LNCaP clone FGC (cell line): ENCODE results near the gene SLC7A6.

Experiments used
- DNase-seq: peaks from one replicate; pipeline ENCODE4 v3.0.0-alpha.2; 2011; ENCODE audit warnings: low read depth
- H3K4me3 ChIP-seq: 2 replicates; pipeline ENCODE4 v1.5.1; 2011; ENCODE audit warnings: mild to moderate bottlenecking, low read depth, low read length, control low read depth
- CTCF ChIP-seq: IDR thresholded peaks from 2 replicates; pipeline ENCODE4 v1.5.1; 2012; ENCODE audit warnings: mild to moderate bottlenecking; ENCODE audit not compliant: control insufficient read depth, insufficient read depth; ENCODE audit errors: extremely low read depth

Gene SLC7A6

GRCh38 chr16:68331879-68332410, 67.6 kb downstream of the SLC7A6 start:
- H3K4me3 ChIP-seq = no peak overlapping the region
- TF ChIP-seq CTCF = no peak
- no peak for DNase-seq

- DNase-seq = peak; percentile 17
- no peak for TF ChIP-seq CTCF
- no peak overlapping the region for H3K4me3 ChIP-seq
Measured at GRCh38 chr16:68332411-68333121, 68.2 kb downstream of the SLC7A6 start.

DNA sequence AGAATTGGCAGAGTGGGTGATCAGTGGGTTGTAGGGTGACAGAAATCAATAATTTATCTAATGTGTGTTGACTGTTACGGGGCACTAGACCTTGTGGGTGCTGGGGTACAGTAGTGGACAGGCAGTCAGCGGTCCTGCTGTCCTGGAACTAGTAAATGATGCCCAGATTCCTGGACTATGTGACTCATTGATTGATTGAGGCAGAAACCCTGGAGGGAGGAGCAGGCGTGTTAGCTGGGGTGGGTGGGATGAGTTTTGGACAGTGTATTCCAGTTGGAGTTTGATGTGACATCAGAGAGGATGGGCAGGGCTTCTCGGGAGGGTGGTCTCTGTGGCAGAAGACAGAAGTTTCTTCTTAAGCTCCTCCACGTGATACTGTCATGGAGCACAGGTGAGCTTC, 70.8 kb downstream of the SLC7A6 start:
- no peak for TF ChIP-seq CTCF
- no peak for DNase-seq
- H3K4me3 ChIP-seq = no peak overlapping the region

DNA sequence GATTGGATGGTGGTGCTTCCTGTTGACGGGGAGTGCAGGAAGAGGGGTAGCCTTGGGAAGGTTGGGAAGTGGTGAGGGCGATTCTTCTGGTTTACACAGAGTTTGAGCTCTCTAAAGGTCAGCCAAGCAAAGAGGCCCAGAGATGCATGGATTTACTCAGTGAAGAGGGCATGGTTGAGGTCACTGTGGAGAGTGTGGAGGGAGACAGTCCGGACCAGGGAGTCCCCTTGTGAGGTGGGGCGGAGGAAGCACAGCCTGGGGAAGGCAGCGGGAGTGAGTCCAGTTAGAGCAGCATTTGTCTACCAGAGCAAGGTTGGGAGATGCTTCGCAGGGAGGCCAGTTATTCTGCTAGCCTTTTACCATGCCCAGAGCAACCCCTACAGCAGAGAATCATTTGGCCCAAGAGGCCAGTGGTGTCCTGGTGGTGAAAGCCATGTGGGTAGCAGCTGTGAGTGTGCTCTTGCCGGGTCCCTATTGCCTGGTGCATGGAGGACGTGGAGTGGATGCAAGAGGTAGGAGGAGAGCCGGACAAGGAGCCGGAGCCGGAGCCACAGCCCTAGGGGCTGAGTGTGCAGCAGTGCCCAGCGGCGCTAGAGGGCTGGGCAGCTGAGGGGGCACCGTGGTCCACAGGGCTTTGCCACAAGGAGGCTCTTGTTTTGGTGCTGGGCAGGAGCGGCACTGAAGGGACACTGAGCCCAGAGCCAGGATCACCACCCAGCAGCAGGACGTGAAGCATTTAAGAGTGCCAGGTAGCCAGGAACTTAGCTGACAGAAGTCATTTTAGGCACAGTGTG, 74.2 kb downstream of the SLC7A6 start:
- DNase-seq = no peak
- TF ChIP-seq CTCF = no peak
- no peak overlapping the region for H3K4me3 ChIP-seq

- TF ChIP-seq CTCF = no peak
- H3K4me3 ChIP-seq = no peak overlapping the region
- no peak for DNase-seq
Measured at GRCh38 chr16:68339214-68339613, 74.9 kb downstream of the SLC7A6 start.

DNA sequence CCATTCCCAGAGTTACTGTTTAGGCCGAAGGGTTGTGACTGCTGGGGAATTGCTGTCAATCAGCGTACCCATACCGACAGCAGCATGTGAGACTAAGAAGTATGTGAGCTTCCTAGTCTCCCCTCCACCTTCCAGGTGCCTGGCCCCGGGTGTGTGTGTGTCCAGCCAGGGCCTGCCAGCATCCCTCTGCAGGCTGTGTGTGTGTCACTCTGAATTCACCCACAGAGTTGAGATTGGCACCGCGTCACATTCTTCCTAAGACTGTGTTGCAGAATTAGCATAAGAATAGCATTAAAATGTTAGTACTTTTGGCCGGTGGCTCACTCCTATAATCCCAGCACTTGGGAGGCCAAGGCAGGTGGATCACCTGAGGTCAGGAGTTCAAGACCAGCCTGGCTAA, 78.3 kb downstream of the SLC7A6 start:
- H3K4me3 ChIP-seq = no peak overlapping the region
- TF ChIP-seq CTCF = no peak

More for the DNA sequence above, 78.3 kb downstream of the SLC7A6 start:
- no peak for DNase-seq
